BLaER1 treated with 17β-estradiol and CSF1 and Interleukin-3, amounts not matched to agents 10 nM and 100 nM (cell line): ENCODE measurements around the gene ENOX1.

Source experiments
- H3K27ac ChIP-seq, 11 experiments: shearing (Covaris generic); formaldehyde crosslinking; 2 replicates each; pipeline ENCODE4 v1.8.1; 2022
- H3K27me3 ChIP-seq, 11 experiments: shearing (Covaris generic); formaldehyde crosslinking; 2 replicates each; pipeline ENCODE4 v1.8.1; 2022
- H3K36me3 ChIP-seq, 11 experiments: shearing (Covaris generic); formaldehyde crosslinking; 2 replicates each; pipeline ENCODE4 v1.8.1; 2022
- H3K4me1 ChIP-seq, 10 experiments: shearing (Covaris generic); formaldehyde crosslinking; 2 replicates each; pipeline ENCODE4 v1.8.1; 2022
- H3K4me2 ChIP-seq, 11 experiments: shearing (Covaris generic); formaldehyde crosslinking; 2 replicates each; pipeline ENCODE4 v1.8.1; 2022
- H3K4me3 ChIP-seq, 10 experiments: shearing (Covaris generic); formaldehyde crosslinking; 2 replicates each; pipeline ENCODE4 v1.8.1; 2022
- H3K9ac ChIP-seq, 11 experiments: shearing (Covaris generic); formaldehyde crosslinking; 2 replicates each; pipeline ENCODE4 v1.8.1; 2022
- H3K9me3 ChIP-seq, 11 experiments: shearing (Covaris generic); formaldehyde crosslinking; replicated peaks in 1 of 11; 2 replicates each; pipeline ENCODE4 v1.8.1; 2022
- H4K20me1 ChIP-seq, 11 experiments: shearing (Covaris generic); formaldehyde crosslinking; 2 replicates each; pipeline ENCODE4 v1.8.1; 2022
- Cebpa-rat ChIP-seq, 11 experiments: shearing (Covaris generic); IDR thresholded peaks; 2 replicates each; pipeline ENCODE4 v1.8.1; 2022

Gene ENOX1

GRCh38 chr13:43407023-43407581 is 379.7 kb downstream of the ENOX1 start:
- no peak overlapping the region for H3K4me3 ChIP-seq
- no peaks in the 10 kb centered on the region for H3K27me3 ChIP-seq
- H3K9me3 ChIP-seq: no peaks in the 10 kb centered on the region
- no peak overlapping the region for H3K9ac ChIP-seq
- no peak overlapping the region for H3K4me2 ChIP-seq
- H4K20me1 ChIP-seq: no peaks in the 10 kb centered on the region
- TF ChIP-seq Cebpa-rat (IDR thresholded peaks at IDR 0.05): no peak
- H3K36me3 ChIP-seq: no peaks in the 10 kb centered on the region
- H3K4me1 ChIP-seq: peaks cover 0 to 5% (median 0%) of the 10 kb centered on the region in 10 experiments; a peak in 4 of 20 replicates
- H3K27ac ChIP-seq: no peak overlapping the region

GRCh38 chr13:43405457-43405856 is 381.3 kb downstream of the ENOX1 start:
- H4K20me1 ChIP-seq: no peaks in the 10 kb centered on the region
- TF ChIP-seq Cebpa-rat (IDR thresholded peaks at IDR 0.05): no peak
- no peaks in the 10 kb centered on the region for H3K9me3 ChIP-seq
- H3K27me3 ChIP-seq: no peaks in the 10 kb centered on the region
- peaks cover 0 to 14% (median 2%) of the 10 kb centered on the region in 10 experiments; a peak in 8 of 20 replicates for H3K4me1 ChIP-seq
- no peak overlapping the region for H3K4me3 ChIP-seq
- no peak overlapping the region for H3K4me2 ChIP-seq
- H3K36me3 ChIP-seq: no peaks in the 10 kb centered on the region
- no peak overlapping the region for H3K27ac ChIP-seq
- H3K9ac ChIP-seq: no peak overlapping the region

GRCh38 chr13:43402380-43402779 is 384.4 kb downstream of the ENOX1 start:
- Histone ChIP-seq H3K4me1 (peaks cover 0 to 14% (median 2%) of the 10 kb centered on the region in 10 experiments; a peak in 8 of 20 replicates), H4K20me1 (no peaks in the 10 kb centered on the region), H3K9me3 (no peaks in the 10 kb centered on the region), H3K36me3 (no peaks in the 10 kb centered on the region), H3K27ac (no peak overlapping the region), H3K27me3 (no peaks in the 10 kb centered on the region), H3K9ac (no peak overlapping the region), H3K4me2 (no peak overlapping the region; a peak in 1 of 22 replicates), H3K4me3 (no peak overlapping the region)
- no peak for TF ChIP-seq Cebpa-rat (IDR thresholded peaks at IDR 0.05)

GRCh38 chr13:43401361-43401760 is 385.4 kb downstream of the ENOX1 start:
- Histone ChIP-seq H4K20me1 (no peaks in the 10 kb centered on the region), H3K27ac (no peak overlapping the region), H3K4me3 (no peak overlapping the region), H3K9ac (no peak overlapping the region), H3K9me3 (no peaks in the 10 kb centered on the region), H3K36me3 (no peaks in the 10 kb centered on the region), H3K27me3 (no peaks in the 10 kb centered on the region), H3K4me1 (peaks cover 0 to 14% (median 2%) of the 10 kb centered on the region in 10 experiments; a peak in 8 of 20 replicates), H3K4me2 (peak overlapping the region in 5 of 11 experiments; percentile 21 to 69 (median 26); a peak in 6 of 22 replicates)
- TF ChIP-seq Cebpa-rat (IDR thresholded peaks at IDR 0.05): no peak

- TF ChIP-seq Cebpa-rat (IDR thresholded peaks at IDR 0.05): no peak
- H4K20me1 ChIP-seq: no peaks in the 10 kb centered on the region
- no peaks in the 10 kb centered on the region for H3K9me3 ChIP-seq
- H3K27ac ChIP-seq: no peak overlapping the region
- no peaks in the 10 kb centered on the region for H3K36me3 ChIP-seq
- H3K4me2 ChIP-seq: no peak overlapping the region
- peaks cover 0 to 10% (median 2%) of the 10 kb centered on the region in 10 experiments; a peak in 8 of 20 replicates for H3K4me1 ChIP-seq
- no peak overlapping the region for H3K4me3 ChIP-seq
- H3K27me3 ChIP-seq: no peaks in the 10 kb centered on the region
- no peak overlapping the region for H3K9ac ChIP-seq
These were observed 389.7 kb downstream of the ENOX1 start for GRCh38 chr13:43397111-43397510.

GRCh38 chr13:43391036-43391435 is 395.7 kb downstream of the ENOX1 start:
- Histone ChIP-seq H3K36me3 (no peaks in the 10 kb centered on the region), H3K27me3 (peaks cover 0 to 3% (median 0%) of the 10 kb centered on the region in 11 experiments; a peak in 1 of 22 replicates), H3K4me2 (peak overlapping the region in 5 of 11 experiments; percentile 45 to 81 (median 76); a peak in 10 of 22 replicates), H3K4me3 (no peak overlapping the region), H3K4me1 (peaks cover 0 to 24% (median 5%) of the 10 kb centered on the region in 10 experiments; a peak in 9 of 20 replicates), H3K9ac (no peak overlapping the region), H3K27ac (peak overlapping the region in 1 of 11 experiments; percentile 40; a peak in 2 of 22 replicates), H3K9me3 (no peaks in the 10 kb centered on the region), H4K20me1 (no peaks in the 10 kb centered on the region)
- TF ChIP-seq Cebpa-rat (IDR thresholded peaks at IDR 0.05): no peak

GRCh38 chr13:43390619-43391018 is 396.2 kb downstream of the ENOX1 start:
- peak overlapping the region in 1 of 11 experiments; percentile 40; a peak in 2 of 22 replicates for H3K27ac ChIP-seq
- no peak overlapping the region for H3K4me3 ChIP-seq
- H3K4me2 ChIP-seq: peak overlapping the region in 5 of 11 experiments; percentile 45 to 81 (median 76); a peak in 10 of 22 replicates

GRCh38 chr13:43389983-43390382 is 396.8 kb downstream of the ENOX1 start:
- H3K4me2 ChIP-seq: peak overlapping the region in 4 of 11 experiments; percentile 45 to 81 (median 78); a peak in 4 of 22 replicates

More at GRCh38 chr13:43390619-43391018, 396.2 kb downstream of the ENOX1 start:
- H4K20me1 ChIP-seq: no peaks in the 10 kb centered on the region
- no peaks in the 10 kb centered on the region for H3K9me3 ChIP-seq
- TF ChIP-seq Cebpa-rat (IDR thresholded peaks at IDR 0.05): no peak
- no peaks in the 10 kb centered on the region for H3K36me3 ChIP-seq
- peaks cover 0 to 24% (median 5%) of the 10 kb centered on the region in 10 experiments; a peak in 9 of 20 replicates for H3K4me1 ChIP-seq
- peaks cover 0 to 5% (median 0%) of the 10 kb centered on the region in 11 experiments; a peak in 1 of 22 replicates for H3K27me3 ChIP-seq
- no peak overlapping the region for H3K9ac ChIP-seq

GRCh38 chr13:43389573-43389972 is 397.2 kb downstream of the ENOX1 start:
- Histone ChIP-seq H3K27ac (no peak overlapping the region), H3K9me3 (no peaks in the 10 kb centered on the region), H4K20me1 (no peaks in the 10 kb centered on the region), H3K4me1 (peaks cover 0 to 24% (median 5%) of the 10 kb centered on the region in 10 experiments; a peak in 9 of 20 replicates), H3K4me2 (peak overlapping the region in 2 of 11 experiments; percentile 80 to 81; a peak in 2 of 22 replicates), H3K9ac (no peak overlapping the region), H3K36me3 (no peaks in the 10 kb centered on the region), H3K27me3 (peaks cover 0 to 5% (median 0%) of the 10 kb centered on the region in 11 experiments; a peak in 1 of 22 replicates), H3K4me3 (no peak overlapping the region)
- no peak for TF ChIP-seq Cebpa-rat (IDR thresholded peaks at IDR 0.05)

More at GRCh38 chr13:43389983-43390382, 396.8 kb downstream of the ENOX1 start:
- Histone ChIP-seq H3K27me3 (peaks cover 0 to 5% (median 0%) of the 10 kb centered on the region in 11 experiments; a peak in 1 of 22 replicates), H4K20me1 (no peaks in the 10 kb centered on the region), H3K4me1 (peaks cover 0 to 24% (median 5%) of the 10 kb centered on the region in 10 experiments; a peak in 9 of 20 replicates), H3K36me3 (no peaks in the 10 kb centered on the region), H3K4me3 (no peak overlapping the region), H3K9ac (no peak overlapping the region), H3K9me3 (no peaks in the 10 kb centered on the region), H3K27ac (no peak overlapping the region)
- TF ChIP-seq Cebpa-rat (IDR thresholded peaks at IDR 0.05): no peak
